Right atrium auricular region (tissue), 2 donors: Measurements from ENCODE around the gene SERPINA4. TPM values are rescaled to one million over a fixed set of nuclear protein-coding genes. Genes with fewer than 3 reads are reported as not detected.

ENCODE experiments used
- DNase-seq: peaks from one replicate; pipeline ENCODE4 v3.0.0-alpha.2; 2019; ENCODE audit warnings: low spot score
- H3K27ac ChIP-seq, 2 donors: fragments of 200-600 bp; sonication (generic); 1 replicate in 1 of 2; 2 replicates in 1 of 2; pipeline ENCODE4 v1.5.1; 2016 to 2019
- H3K27me3 ChIP-seq, 2 donors: fragments of 200-600 bp; sonication (generic); one replicate each; pipeline versions ENCODE4 v1.5.1 to v1.6.0; 2017 to 2019
- H3K36me3 ChIP-seq: fragments of 200-600 bp; sonication (generic); one replicate; pipeline ENCODE4 v1.5.1; 2016
- H3K4me1 ChIP-seq, 2 donors: fragments of 200-600 bp; sonication (generic); one replicate each; pipeline versions ENCODE4 v1.5.1 to v1.6.0; 2017 to 2019
- H3K4me3 ChIP-seq, 2 donors: fragments of 200-600 bp; sonication (generic); 1 replicate in 1 of 2; 2 replicates in 1 of 2; pipeline ENCODE4 v1.5.1; 2017 to 2019; ENCODE audit warnings: mild to moderate bottlenecking in 1 of 2, moderate library complexity in 1 of 2
- H3K9me3 ChIP-seq, 2 donors: fragments of 200-600 bp; sonication (generic); one replicate each; pipeline ENCODE4 v1.5.1; 2019
- CTCF ChIP-seq, 2 donors: fragments of 200-600 bp; sonication (generic); IDR thresholded peaks; one replicate each; pipeline ENCODE4 v1.5.1; 2019; ENCODE audit warnings: antibody characterized with exemption in 2 of 2
- total RNA-seq, 2 donors: library from RNA; depleted of rRNA; stranded (reverse); fragments of >200 nt; gene quantifications; one replicate each; pipeline ENCODE4 v1.1.0, GENCODE V29; 2016

The SERPINA4 gene
- total RNA-seq, 2 donors from 2014 or later = not detected

- H3K9me3 ChIP-seq = no peaks in the 10 kb centered on the region
- no peak overlapping the region for H3K27ac ChIP-seq
- no peak overlapping the region for H3K4me3 ChIP-seq
- no peaks in the 10 kb centered on the region for H3K27me3 ChIP-seq
- no peak for TF ChIP-seq CTCF (IDR thresholded peaks at IDR 0.05)
- no peak for DNase-seq
- peaks cover 0 to 37% of the 10 kb centered on the region in 2 donors for H3K4me1 ChIP-seq
- H3K36me3 ChIP-seq = no peaks in the 10 kb centered on the region
These were observed 35.1 kb downstream of the SERPINA4 start for GRCh38 chr14:94596361-94596760.

GRCh38 chr14:94597788-94598187 is 36.5 kb downstream of the SERPINA4 start:
- no peaks in the 10 kb centered on the region for H3K27me3 ChIP-seq
- H3K27ac ChIP-seq = no peak overlapping the region
- peaks cover 0 to 52% of the 10 kb centered on the region in 2 donors for H3K4me1 ChIP-seq
- no peaks in the 10 kb centered on the region for H3K36me3 ChIP-seq
- H3K4me3 ChIP-seq = no peak overlapping the region
- no peak for DNase-seq
- no peak for TF ChIP-seq CTCF (IDR thresholded peaks at IDR 0.05)
- no peaks in the 10 kb centered on the region for H3K9me3 ChIP-seq

- Histone ChIP-seq H3K9me3 (no peaks in the 10 kb centered on the region), H3K27ac (peak overlapping the region; percentile 71 to 80), H3K4me1 (peaks cover 0 to 56% of the 10 kb centered on the region in 2 donors), H3K4me3 (no peak overlapping the region), H3K36me3 (no peaks in the 10 kb centered on the region), H3K27me3 (no peaks in the 10 kb centered on the region)
- no peak for DNase-seq
- no peak for TF ChIP-seq CTCF (IDR thresholded peaks at IDR 0.05)
These were observed 37.2 kb downstream of the SERPINA4 start for GRCh38 chr14:94598506-94598815.

- Histone ChIP-seq H3K4me1 (peaks cover 0 to 56% of the 10 kb centered on the region in 2 donors), H3K27ac (peak overlapping the region; percentile 71 to 80), H3K36me3 (no peaks in the 10 kb centered on the region), H3K27me3 (no peaks in the 10 kb centered on the region), H3K9me3 (no peaks in the 10 kb centered on the region), H3K4me3 (no peak overlapping the region)
- peak; percentile 86 for DNase-seq
- no peak for TF ChIP-seq CTCF (IDR thresholded peaks at IDR 0.05)
These were observed 37.8 kb downstream of the SERPINA4 start for GRCh38 chr14:94598816-94599655.

DNA sequence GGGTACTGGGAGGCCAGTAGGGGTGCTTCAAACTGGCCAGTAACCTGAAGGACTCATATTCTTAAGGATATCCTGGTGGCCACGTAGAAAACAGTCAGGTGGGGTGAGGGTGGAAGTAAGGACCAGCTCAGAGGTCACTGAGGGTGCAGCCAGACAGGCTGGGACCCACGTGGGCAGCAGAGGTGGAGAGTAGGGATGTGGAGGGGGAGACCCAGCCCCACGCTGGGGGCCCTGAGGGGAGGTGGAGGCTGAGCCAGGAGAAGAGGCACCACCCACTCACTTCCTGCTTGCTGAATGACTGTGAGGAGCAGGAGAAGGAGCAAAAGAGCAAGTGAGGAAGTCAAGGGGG is 38.4 kb downstream of the SERPINA4 start:
- Histone ChIP-seq H3K27me3 (no peaks in the 10 kb centered on the region), H3K9me3 (no peaks in the 10 kb centered on the region), H3K27ac (peak overlapping the region; percentile 71 to 80), H3K4me3 (no peak overlapping the region), H3K4me1 (peaks cover 0 to 56% of the 10 kb centered on the region in 2 donors), H3K36me3 (no peaks in the 10 kb centered on the region)
- DNase-seq = no peak
- no peak for TF ChIP-seq CTCF (IDR thresholded peaks at IDR 0.05)

DNA sequence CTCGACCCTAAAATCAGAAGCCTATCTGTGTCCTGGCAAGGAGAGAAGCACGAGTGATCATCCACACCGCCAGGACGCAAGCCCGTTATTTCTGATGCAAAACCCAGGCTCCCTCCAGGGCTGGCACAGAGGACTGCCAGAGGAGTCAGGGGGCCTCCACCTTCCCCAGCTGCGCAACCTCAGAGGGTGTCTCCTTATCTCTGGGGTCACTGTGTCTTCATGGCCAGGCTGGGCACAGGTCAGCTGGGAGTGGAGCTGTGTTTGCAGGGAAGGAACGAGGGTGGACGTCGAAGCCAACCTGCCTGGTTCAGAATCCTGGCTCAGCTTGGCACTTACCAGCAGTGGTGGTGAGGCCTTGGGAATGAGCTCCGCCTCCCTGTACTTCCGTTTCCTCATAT is 38.9 kb downstream of the SERPINA4 start:
- Histone ChIP-seq H3K27me3 (no peaks in the 10 kb centered on the region), H3K9me3 (no peaks in the 10 kb centered on the region), H3K4me3 (no peak overlapping the region), H3K27ac (peak overlapping the region; percentile 71 to 80), H3K4me1 (peaks cover 0 to 52% of the 10 kb centered on the region in 2 donors), H3K36me3 (no peaks in the 10 kb centered on the region)
- no peak for DNase-seq
- no peak for TF ChIP-seq CTCF (IDR thresholded peaks at IDR 0.05)
